HG03103 (cell line): ENCODE data around the gene LCE4A.
"Not testable (repeated sequence)": the region's sequence is repeated elsewhere in the genome, so short reads cannot be mapped to it uniquely, and the experiment has no call there.

Experiments
- ATAC-seq: cut with Tn5 transposase; IDR thresholded peaks from one replicate; pipeline ENCODE4 v1.9.1; 2021; ENCODE audit warnings: low read depth; ENCODE audit not compliant: unreplicated experiment

LCE4A gene

GRCh38 chr1:152707860-152708259 lies at the start of gene LCE4A:
LCE4A (plus strand) TSS chr1:152708160; CDS start chr1:152709076, 916 bp downstream.
- no peak for ATAC-seq

GRCh38 chr1:152658649-152659048 lies 49.3 kb upstream of the LCE4A start:
- ATAC-seq: no peak

- no peak for ATAC-seq
Measured at GRCh38 chr1:152663098-152663497, 44.9 kb upstream of the LCE4A start, which contains the start of gene LCE2D. LCE2D (plus strand) TSS chr1:152663380; CDS start chr1:152664106, 726 bp downstream.

GRCh38 chr1:152666171-152666570 lies 41.8 kb upstream of the LCE4A start:
- ATAC-seq: not testable (repeated sequence)

GRCh38 chr1:152667648-152668047 lies 40.3 kb upstream of the LCE4A start:
- ATAC-seq: no peak

GRCh38 chr1:152673016-152673415 lies 34.9 kb upstream of the LCE4A start:
- no peak for ATAC-seq

GRCh38 chr1:152674983-152675382 lies 33.0 kb upstream of the LCE4A start, which contains the start of gene LCE2C:
LCE2C (plus strand) TSS chr1:152675279; CDS start chr1:152676016, 737 bp downstream.
- ATAC-seq: not testable (repeated sequence)

- ATAC-seq: no peak
Measured at GRCh38 chr1:152679459-152679858, 28.5 kb upstream of the LCE4A start.

- ATAC-seq: no peak
Measured at GRCh38 chr1:152681616-152682015, 26.3 kb upstream of the LCE4A start.

- ATAC-seq: no peak
Measured at GRCh38 chr1:152683846-152684245, 24.1 kb upstream of the LCE4A start.

- ATAC-seq: not testable (repeated sequence)
Measured at GRCh38 chr1:152685823-152686222, 22.1 kb upstream of the LCE4A start, which contains the start of gene LCE2B. LCE2B (plus strand) TSS chr1:152686123; CDS start chr1:152686844, 721 bp downstream.

GRCh38 chr1:152697701-152698600 lies 10.0 kb upstream of the LCE4A start, which contains the start of gene LCE2A:
LCE2A (plus strand) TSS chr1:152698345; CDS start chr1:152698902, 557 bp downstream.
- no peak for ATAC-seq

GRCh38 chr1:152699746-152700145 lies 8.2 kb upstream of the LCE4A start:
- ATAC-seq: no peak

- ATAC-seq: no peak
Measured at GRCh38 chr1:152718238-152718637, 10.3 kb downstream of the LCE4A start.

- no peak for ATAC-seq
Measured at GRCh38 chr1:152725261-152725660, 17.3 kb downstream of the LCE4A start.

- ATAC-seq: no peak
Measured at GRCh38 chr1:152728986-152729385, 21.0 kb downstream of the LCE4A start.

- no peak for ATAC-seq
Measured at GRCh38 chr1:152735648-152736047, 27.7 kb downstream of the LCE4A start.

- ATAC-seq: no peak
Measured at GRCh38 chr1:152737997-152738396, 30.0 kb downstream of the LCE4A start.

- ATAC-seq: no peak
Measured at GRCh38 chr1:152739841-152740240, 31.9 kb downstream of the LCE4A start.

- no peak for ATAC-seq
Measured at GRCh38 chr1:152741656-152742055, 33.7 kb downstream of the LCE4A start.

GRCh38 chr1:152743371-152744145 lies 35.6 kb downstream of the LCE4A start:
- no peak for ATAC-seq
